Measurements from ENCODE around the gene FMN1.

GRCh38 chr15:32851572-32851971 is 342.9 kb downstream of the FMN1 start:
- TF ChIP-seq, protein P1, sequence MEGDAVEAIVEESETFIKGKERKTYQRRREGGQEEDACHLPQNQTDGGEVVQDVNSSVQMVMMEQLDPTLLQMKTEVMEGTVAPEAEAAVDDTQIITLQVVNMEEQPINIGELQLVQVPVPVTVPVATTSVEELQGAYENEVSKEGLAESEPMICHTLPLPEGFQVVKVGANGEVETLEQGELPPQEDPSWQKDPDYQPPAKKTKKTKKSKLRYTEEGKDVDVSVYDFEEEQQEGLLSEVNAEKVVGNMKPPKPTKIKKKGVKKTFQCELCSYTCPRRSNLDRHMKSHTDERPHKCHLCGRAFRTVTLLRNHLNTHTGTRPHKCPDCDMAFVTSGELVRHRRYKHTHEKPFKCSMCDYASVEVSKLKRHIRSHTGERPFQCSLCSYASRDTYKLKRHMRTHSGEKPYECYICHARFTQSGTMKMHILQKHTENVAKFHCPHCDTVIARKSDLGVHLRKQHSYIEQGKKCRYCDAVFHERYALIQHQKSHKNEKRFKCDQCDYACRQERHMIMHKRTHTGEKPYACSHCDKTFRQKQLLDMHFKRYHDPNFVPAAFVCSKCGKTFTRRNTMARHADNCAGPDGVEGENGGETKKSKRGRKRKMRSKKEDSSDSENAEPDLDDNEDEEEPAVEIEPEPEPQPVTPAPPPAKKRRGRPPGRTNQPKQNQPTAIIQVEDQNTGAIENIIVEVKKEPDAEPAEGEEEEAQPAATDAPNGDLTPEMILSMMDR (conservative IDR thresholded peaks at IDR 0.05) = no peak
- TF ChIP-seq EZH2 (IDR thresholded peaks at IDR 0.05; ENCODE audit: low read depth) = no peak
